ENCODE data around the gene CALD1.
"Not testable (repeated sequence)": the region's sequence is repeated elsewhere in the genome, so short reads cannot be mapped to it uniquely, and the experiment has no call there.

Gene CALD1

GRCh38 chr7:134981645-134982044 lies 202.2 kb downstream of the CALD1 start:
- H3K4me1 ChIP-seq (ENCODE audit: control insufficient read depth, insufficient read depth, low read length); H3K4me3 ChIP-seq (ENCODE audit: low read depth, low read length); H3K27ac ChIP-seq (ENCODE audit: extremely low read depth, low read depth, low read length); H3K9me3 ChIP-seq (ENCODE audit: control insufficient read depth, insufficient read depth, low read depth, low read length); H3K36me3 ChIP-seq (ENCODE audit: control insufficient read depth in 2 of 2, insufficient read depth in 1 of 2, low read length in 2 of 2); POLR2A ChIA-PET: not testable (repeated sequence)
- peak; percentile 70 for TF ChIP-seq ZNF146 (tag by site-specific recombination; IDR thresholded peaks at IDR 0.05)
- CTCF ChIA-PET: interaction anchor here (0.5 kb wide), 1 partner anchor 175 kb away, joined by 3 read pairs; no protein-coding TSS in a partner anchor

GRCh38 chr7:134985894-134986362 lies 206.5 kb downstream of the CALD1 start:
- POLR2A ChIA-PET: interaction anchor here (0.7 to 1.5 kb wide), 6 partner anchors 10 to 178 kb away, joined by 3 to 6 read pairs (median 4); no protein-coding TSS in a partner anchor
- Histone ChIP-seq H3K4me3 (ENCODE audit: low read depth, low read length) (peak overlapping the region; percentile 81), H3K36me3 (ENCODE audit: control insufficient read depth in 2 of 2, insufficient read depth in 1 of 2, low read length in 2 of 2) (peaks cover 0 to 14% of the 10 kb centered on the region in 2 experiments; a peak in 2 of 3 replicates), H3K9me3 (ENCODE audit: control insufficient read depth, insufficient read depth, low read depth, low read length) (no peaks in the 10 kb centered on the region), H3K4me1 (ENCODE audit: control insufficient read depth, insufficient read depth, low read length) (no peaks in the 10 kb centered on the region), H3K27ac (ENCODE audit: extremely low read depth, low read depth, low read length) (no peak overlapping the region; the same call in 1 of the 2 replicates)
- no peak for TF ChIP-seq ZNF560 (tag by site-specific recombination; IDR thresholded peaks at IDR 0.05; ENCODE audit: borderline replicate concordance)
- TF ChIP-seq ZNF518A (tag by site-specific recombination; conservative IDR thresholded peaks at IDR 0.05; ENCODE audit: low read depth): peak; percentile 88
- no peak for TF ChIP-seq REST (tag by site-specific recombination; IDR thresholded peaks at IDR 0.05)
- CTCF ChIA-PET: interaction anchor here (0.7 to 2.8 kb wide), 9 partner anchors 8 to 353 kb away, joined by 3 to 11 read pairs (median 3); partner anchors contain the start of gene CYREN

- Histone ChIP-seq H3K4me3 (ENCODE audit: low read depth, low read length) (peak within 1 kb of the TSS; percentile 81), H3K36me3 (ENCODE audit: control insufficient read depth in 2 of 2, insufficient read depth in 1 of 2, low read length in 2 of 2) (peaks cover 0 to 19% of the 10 kb centered on the region in 2 experiments; a peak in 2 of 3 replicates), H3K27ac (ENCODE audit: extremely low read depth, low read depth, low read length) (peak within 1 kb of the TSS; percentile 69), H3K9me3 (ENCODE audit: control insufficient read depth, insufficient read depth, low read depth, low read length) (no peaks in the 10 kb centered on the region), H3K4me1 (ENCODE audit: control insufficient read depth, insufficient read depth, low read length) (no peaks in the 10 kb centered on the region)
- ChIA-PET CTCF (interaction anchor here (0.7 to 2.8 kb wide), 11 partner anchors 9 to 354 kb away, joined by 3 to 11 read pairs (median 3); partner anchors contain the start of gene CYREN), POLR2A (interaction anchor here (0.7 to 1.5 kb wide), 6 partner anchors 9 to 177 kb away, joined by 3 to 6 read pairs (median 4); no protein-coding TSS in a partner anchor)
- TF ChIP-seq KLF7 (tag by site-specific recombination; IDR thresholded peaks at IDR 0.05; ENCODE audit: borderline replicate concordance) (0 out of 2 replicates have a peak, but pooled peaks have one; percentile 63), ZNF18 (tag by site-specific recombination; IDR thresholded peaks at IDR 0.05) (peak; percentile 33; the same call in 1 of the 2 replicates), SALL2 (tag by site-specific recombination; IDR thresholded peaks at IDR 0.05; ENCODE audit: borderline replicate concordance) (no peak), ZNF433 (tag by site-specific recombination; IDR thresholded peaks at IDR 0.05; ENCODE audit: low read depth) (no peak), ZNF211 (tag by site-specific recombination; IDR thresholded peaks at IDR 0.05; ENCODE audit: low read depth) (no peak), ZBTB20 (tag by site-specific recombination; IDR thresholded peaks at IDR 0.05) (peak; percentile 70; the same call in 1 of the 2 replicates), ZBTB26 (tag by site-specific recombination; optimal IDR thresholded peaks at IDR 0.05) (peak; percentile 92), ZNF132 (tag by site-specific recombination; IDR thresholded peaks at IDR 0.05; ENCODE audit: borderline replicate concordance) (no peak), ZNF514 (tag by site-specific recombination; IDR thresholded peaks at IDR 0.05) (no peak), YY1 (tag by site-specific recombination; IDR thresholded peaks at IDR 0.05) (peak; percentile 60), ZNF654 (tag by site-specific recombination; IDR thresholded peaks at IDR 0.05; ENCODE audit: low read depth) (no peak), ZNF837 (tag by site-specific recombination; IDR thresholded peaks at IDR 0.05) (no peak)
Observed at GRCh38 chr7:134986363-134987251, 207.2 kb downstream of the CALD1 start, which contains the start of gene AGBL3. Gene AGBL3 (plus strand): TSS chr7:134986508. CDS start chr7:134987934, 1,426 bp downstream.

All from HEK293 (cell line).